Neural cell (in vitro differentiated cells): Measurements from ENCODE around the gene LRBA.

ENCODE experiments used
- EP300 ChIP-seq: fragments of 450-650 bp; conservative IDR thresholded peaks from 2 replicates; pipeline ENCODE4 v1.6.1; 2014; ENCODE audit warnings: antibody characterized with exemption, mild to moderate bottlenecking, moderate library complexity; ENCODE audit not compliant: poor library complexity, severe bottlenecking
- POLR2AphosphoS5 ChIP-seq: IDR thresholded peaks from 2 replicates; pipeline ENCODE4 v1.6.1; 2012
- TF ChIP-seq, protein P1 (sequence below): fragments of 450-650 bp; IDR thresholded peaks from 2 replicates; pipeline ENCODE4 v1.5.1; 2014; ENCODE audit warnings: antibody characterized with exemption, mild to moderate bottlenecking, moderate library complexity; ENCODE audit not compliant: poor library complexity, severe bottlenecking

DNA sequence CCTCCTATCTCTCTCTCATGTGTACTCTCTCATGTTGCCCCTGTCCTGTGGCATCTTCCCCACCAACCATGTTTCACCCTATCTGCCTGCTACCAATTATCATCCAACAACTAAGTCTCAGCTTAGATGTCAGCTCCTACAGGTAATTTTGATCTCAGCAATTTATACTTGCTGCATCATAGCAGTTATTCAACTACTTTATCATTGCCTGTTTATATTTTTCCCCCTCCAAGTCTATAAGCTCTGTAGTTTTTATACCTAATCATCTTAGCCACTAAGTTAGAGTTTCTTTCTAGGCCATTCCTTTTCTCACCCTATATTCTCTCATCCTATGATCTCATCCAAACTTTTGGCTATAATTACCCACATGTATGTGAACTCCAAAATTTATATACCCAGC lies 382.4 kb downstream of the LRBA start:
- TF ChIP-seq POLR2AphosphoS5 = no peak
- TF ChIP-seq, protein P1, sequence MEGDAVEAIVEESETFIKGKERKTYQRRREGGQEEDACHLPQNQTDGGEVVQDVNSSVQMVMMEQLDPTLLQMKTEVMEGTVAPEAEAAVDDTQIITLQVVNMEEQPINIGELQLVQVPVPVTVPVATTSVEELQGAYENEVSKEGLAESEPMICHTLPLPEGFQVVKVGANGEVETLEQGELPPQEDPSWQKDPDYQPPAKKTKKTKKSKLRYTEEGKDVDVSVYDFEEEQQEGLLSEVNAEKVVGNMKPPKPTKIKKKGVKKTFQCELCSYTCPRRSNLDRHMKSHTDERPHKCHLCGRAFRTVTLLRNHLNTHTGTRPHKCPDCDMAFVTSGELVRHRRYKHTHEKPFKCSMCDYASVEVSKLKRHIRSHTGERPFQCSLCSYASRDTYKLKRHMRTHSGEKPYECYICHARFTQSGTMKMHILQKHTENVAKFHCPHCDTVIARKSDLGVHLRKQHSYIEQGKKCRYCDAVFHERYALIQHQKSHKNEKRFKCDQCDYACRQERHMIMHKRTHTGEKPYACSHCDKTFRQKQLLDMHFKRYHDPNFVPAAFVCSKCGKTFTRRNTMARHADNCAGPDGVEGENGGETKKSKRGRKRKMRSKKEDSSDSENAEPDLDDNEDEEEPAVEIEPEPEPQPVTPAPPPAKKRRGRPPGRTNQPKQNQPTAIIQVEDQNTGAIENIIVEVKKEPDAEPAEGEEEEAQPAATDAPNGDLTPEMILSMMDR = no peak
- no peak for TF ChIP-seq EP300
